Gastrocnemius medialis (tissue), 4 donors: Measurements from ENCODE around the gene NTNG1.

Experiments
- POLR2A ChIP-seq, 2 donors: fragments of 450-650 bp; IDR thresholded peaks; one replicate each; pipeline ENCODE4 v1.6.1; 2017; ENCODE audit warnings: antibody characterized with exemption in 2 of 2, mild to moderate bottlenecking in 2 of 2, moderate library complexity in 2 of 2
- TF ChIP-seq, protein P1 (sequence below), 5 experiments: fragments of 450-650 bp in 3 of 5; fragments of 200-600 bp in 2 of 5; sonication (generic) in 2 of 5; IDR thresholded peaks in 4 of 5; conservative IDR thresholded peaks in 1 of 5; 1 replicate in 4 of 5; 2 replicates in 1 of 5; pipeline ENCODE4 v1.5.1; 2016 to 2019; ENCODE audit warnings: antibody characterized with exemption in 5 of 5, mild to moderate bottlenecking in 3 of 5, moderate library complexity in 3 of 5

GRCh38 chr1:107499139-107499744 lies 358.4 kb downstream of the NTNG1 start:
- TF ChIP-seq, protein P1, sequence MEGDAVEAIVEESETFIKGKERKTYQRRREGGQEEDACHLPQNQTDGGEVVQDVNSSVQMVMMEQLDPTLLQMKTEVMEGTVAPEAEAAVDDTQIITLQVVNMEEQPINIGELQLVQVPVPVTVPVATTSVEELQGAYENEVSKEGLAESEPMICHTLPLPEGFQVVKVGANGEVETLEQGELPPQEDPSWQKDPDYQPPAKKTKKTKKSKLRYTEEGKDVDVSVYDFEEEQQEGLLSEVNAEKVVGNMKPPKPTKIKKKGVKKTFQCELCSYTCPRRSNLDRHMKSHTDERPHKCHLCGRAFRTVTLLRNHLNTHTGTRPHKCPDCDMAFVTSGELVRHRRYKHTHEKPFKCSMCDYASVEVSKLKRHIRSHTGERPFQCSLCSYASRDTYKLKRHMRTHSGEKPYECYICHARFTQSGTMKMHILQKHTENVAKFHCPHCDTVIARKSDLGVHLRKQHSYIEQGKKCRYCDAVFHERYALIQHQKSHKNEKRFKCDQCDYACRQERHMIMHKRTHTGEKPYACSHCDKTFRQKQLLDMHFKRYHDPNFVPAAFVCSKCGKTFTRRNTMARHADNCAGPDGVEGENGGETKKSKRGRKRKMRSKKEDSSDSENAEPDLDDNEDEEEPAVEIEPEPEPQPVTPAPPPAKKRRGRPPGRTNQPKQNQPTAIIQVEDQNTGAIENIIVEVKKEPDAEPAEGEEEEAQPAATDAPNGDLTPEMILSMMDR (IDR thresholded peaks at IDR 0.05 in 4 of 5, conservative IDR thresholded peaks at IDR 0.05 in 1 of 5), result no peak
- no peak for TF ChIP-seq POLR2A (IDR thresholded peaks at IDR 0.05)
